Activated CD8-positive, alpha-beta memory T cell treated with anti-CD3 and anti-CD28 coated beads for 1 hour (primary cell): ENCODE data around the gene RTBDN.
"Not testable (repeated sequence)": the region's sequence is repeated elsewhere in the genome, so short reads cannot be mapped to it uniquely, and the experiment has no call there.

Source experiments
- DNase-seq, 2 donors: peaks; one replicate each; pipeline ENCODE4 v3.0.0-alpha.2; 2020; ENCODE audit warnings: low read depth in 1 of 2; ENCODE audit errors: extremely low read depth in 1 of 2

RTBDN gene

DNA sequence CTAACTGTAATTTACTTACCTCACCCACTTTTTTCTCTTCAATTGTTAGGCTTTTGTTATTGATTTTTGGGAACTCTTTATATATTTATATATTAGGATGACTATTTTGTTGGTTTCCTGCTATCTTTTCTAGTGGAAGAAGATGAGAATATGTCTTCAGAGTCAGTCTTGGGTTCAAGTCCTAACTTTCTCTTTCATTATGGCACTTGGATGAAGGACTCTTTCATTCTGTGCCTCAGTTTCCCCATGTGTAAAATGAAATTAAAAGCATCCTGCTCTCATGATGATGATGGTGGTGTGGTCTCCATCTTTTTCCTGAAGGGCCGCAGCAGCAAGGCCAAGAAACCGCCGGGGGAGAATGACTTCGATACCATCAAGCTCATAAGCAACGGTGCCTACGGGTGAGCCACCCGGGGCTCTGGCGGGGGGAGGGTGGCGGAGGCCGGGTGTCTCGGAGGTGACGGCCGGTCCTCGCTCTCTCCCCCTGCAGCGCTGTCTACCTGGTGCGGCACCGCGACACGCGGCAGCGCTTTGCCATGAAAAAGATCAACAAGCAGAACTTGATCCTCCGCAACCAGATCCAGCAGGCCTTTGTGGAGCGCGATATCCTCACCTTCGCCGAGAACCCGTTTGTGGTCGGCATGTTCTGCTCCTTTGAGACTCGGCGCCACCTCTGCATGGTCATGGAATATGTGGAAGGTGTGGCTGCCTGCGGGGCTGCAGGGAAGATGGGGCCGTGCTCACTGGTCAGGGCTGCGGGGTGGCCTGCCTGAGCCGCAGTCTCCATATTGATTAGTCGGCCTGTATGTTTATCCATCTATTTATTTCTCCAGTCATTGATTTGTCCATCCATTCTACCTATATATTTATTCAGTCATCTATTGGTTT, 23.9 kb upstream of the RTBDN start:
- DNase-seq: no peak

- no peak for DNase-seq
These were observed 22.3 kb upstream of the RTBDN start for GRCh38 chr19:12856653-12857052.

GRCh38 chr19:12847159-12848139, 13.1 kb upstream of the RTBDN start:
- peak; percentile 53 to 77 for DNase-seq

GRCh38 chr19:12846613-12847012, 12.2 kb upstream of the RTBDN start:
- DNase-seq: not testable (repeated sequence)

DNA sequence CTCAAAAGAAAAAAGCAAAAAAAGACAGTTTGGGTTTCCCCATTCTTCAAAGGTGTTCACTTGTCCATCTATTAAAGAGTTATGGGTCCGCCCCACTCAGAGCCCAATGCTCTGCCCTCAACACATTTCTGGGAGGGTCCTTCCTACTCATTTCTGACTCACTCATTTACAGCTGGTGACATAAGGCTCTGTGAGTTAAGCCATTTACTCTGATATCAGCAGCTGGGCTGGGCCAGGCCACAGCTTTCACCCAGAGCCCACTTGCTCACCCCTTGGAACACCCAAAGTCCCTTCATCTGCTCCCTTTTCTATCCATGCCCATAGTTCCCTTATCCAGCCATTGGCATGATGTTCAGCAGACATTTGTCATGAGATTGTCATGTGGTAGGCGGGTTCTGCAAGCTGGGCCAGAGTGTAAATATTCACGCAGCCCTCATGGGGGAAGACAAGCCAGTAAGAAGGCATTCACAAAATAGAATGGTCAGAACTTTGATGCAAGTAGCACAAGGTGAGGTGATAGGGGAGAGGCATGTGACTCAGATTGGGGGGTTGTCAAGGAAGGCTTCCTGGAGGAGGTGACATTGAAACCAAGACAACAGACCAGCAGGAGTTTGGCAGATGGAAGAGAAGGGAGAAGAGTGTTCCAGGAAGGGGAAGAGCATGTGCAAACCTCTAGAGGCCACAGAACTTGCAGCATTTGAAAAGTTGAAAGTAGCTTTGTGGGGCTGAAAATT, 9.8 kb upstream of the RTBDN start:
- DNase-seq: no peak

GRCh38 chr19:12843328-12843727, 8.9 kb upstream of the RTBDN start:
- no peak for DNase-seq

DNA sequence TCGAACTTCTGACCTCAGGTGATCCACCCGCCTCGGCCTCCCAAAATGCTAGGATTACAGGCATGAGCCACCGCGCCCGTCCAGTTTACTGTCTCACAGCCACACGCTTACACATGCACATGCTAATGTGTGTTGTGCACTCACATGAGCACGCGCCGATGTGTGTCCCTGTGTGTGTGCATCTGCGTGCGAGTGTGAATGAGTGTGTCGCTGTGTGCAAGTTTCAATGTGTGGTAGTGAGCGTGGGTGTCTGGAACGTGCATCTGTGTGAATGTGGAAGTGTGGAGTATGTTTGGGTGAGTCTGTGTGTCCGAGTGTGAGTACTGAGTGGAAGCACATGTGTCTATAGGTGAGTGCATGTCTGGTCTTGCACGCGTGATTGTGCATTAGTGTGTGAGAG, 8.1 kb upstream of the RTBDN start:
- no peak for DNase-seq

- DNase-seq: no peak
These were observed 6.7 kb upstream of the RTBDN start for GRCh38 chr19:12841094-12841493.

- no peak for DNase-seq
These were observed 6.0 kb upstream of the RTBDN start for GRCh38 chr19:12840091-12841079.

DNA sequence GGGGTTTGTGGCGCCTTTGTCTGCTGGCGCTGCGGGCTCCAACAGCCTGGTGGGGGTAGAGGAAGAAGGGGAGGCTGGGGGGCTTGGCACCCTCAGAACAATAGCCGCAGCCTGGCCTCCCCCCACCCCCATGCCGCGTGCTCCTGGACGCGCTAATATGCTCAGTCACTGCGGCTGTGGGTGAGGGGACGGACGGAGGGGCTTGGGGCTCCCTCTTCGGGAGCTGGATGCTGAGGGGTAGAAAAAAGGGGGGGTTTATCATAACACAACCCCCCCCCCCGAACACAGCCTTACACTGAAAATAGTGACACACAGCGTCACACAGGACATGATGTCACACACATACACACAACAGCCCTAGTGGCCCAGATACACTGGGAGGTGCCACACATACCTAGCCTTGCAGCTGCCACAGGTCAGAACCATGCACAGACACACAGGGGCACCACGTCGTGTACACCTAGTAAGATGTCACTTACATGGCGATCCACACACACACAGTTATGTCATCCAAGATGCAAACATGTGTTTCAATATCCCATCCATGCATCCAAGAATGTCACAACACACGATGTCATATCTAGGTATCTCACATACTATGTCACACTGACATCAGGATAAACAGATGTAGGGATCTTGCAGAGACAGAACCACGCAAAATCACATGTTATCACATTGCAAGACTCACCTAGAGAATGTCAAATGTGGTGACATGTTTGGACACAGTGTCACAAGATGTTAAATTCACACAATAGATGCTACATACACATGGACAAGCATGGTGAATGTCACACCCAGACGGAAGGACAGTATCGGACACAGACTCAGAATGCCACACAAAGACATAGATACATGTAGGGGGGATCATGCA, 4.7 kb upstream of the RTBDN start:
- DNase-seq: no peak

DNA sequence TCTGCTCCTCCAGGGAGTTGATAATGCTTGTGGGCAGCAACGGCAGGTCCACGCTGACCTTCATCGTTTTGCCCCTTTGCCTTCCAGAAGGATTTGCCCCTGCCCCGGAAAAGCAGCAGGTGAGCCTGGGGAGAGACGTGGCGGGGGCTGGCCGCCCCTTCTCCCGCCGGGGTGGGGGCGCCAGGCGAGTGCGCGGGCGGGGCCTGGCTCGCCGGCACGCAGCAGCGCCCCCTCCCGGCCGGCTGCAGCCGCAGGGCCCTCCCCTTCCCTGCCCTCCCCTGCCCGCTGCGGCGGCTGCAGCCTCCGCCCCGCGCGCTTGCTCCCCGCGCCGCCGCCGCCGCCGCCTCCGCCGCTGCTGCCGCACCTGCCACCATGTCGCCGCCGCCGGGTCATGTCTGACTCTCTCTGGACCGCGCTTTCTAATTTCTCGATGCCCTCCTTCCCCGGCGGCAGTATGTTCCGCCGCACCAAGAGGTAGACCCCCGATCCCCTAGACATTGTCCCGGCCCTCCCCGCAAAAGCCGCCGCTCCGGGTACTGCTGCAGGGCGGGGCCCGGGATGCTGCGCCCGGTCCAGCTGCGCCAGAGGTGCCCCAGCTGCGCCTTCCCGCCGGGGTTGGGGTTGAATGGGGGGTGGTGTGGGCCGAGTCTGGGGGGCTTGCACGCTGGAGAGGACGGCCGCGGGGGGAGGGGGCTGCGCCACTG, 4.0 kb upstream of the RTBDN start, which contains the start of gene MAST1:
TSS of gene MAST1 (plus strand) at position 334 of the 704 bp plus-strand sequence. CDS start at position 392, 58 bp downstream.
- DNase-seq: no peak

DNA sequence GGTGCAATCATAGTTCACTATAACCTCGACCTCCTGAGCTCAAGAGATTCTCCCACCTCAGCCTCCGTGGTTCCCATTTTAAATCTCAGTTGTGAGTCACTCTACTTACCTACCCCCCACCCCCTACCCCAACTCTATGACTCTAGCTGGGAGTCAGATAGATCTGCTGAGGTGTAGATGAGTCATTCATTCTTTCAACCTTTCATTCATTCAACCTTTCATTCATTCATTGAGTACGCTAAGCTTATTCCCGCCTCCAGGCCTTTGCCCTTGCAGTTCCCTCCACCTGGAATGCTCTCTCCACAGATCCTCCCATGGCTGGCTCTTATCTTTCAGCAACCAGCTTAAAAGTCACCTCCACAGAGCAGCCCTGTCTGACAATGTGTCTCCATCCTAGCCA, 2.8 kb upstream of the RTBDN start:
- no peak for DNase-seq

DNA sequence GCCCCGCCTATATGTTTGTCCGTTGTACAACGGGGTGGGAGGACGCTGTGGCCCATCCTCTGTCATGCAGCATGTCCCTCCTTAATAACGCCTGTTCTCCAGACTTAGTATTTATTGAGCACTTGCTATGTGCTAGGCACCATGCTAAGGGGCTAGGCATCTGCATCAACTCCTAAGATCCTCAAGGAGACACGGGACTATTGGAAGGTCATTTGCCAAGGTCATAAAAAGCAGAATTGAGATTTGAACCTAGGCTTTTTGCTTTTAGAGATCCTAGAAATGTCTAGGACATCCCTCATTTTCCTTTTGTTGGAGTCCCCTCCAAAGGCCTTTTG, 2.1 kb upstream of the RTBDN start:
- no peak for DNase-seq

DNA sequence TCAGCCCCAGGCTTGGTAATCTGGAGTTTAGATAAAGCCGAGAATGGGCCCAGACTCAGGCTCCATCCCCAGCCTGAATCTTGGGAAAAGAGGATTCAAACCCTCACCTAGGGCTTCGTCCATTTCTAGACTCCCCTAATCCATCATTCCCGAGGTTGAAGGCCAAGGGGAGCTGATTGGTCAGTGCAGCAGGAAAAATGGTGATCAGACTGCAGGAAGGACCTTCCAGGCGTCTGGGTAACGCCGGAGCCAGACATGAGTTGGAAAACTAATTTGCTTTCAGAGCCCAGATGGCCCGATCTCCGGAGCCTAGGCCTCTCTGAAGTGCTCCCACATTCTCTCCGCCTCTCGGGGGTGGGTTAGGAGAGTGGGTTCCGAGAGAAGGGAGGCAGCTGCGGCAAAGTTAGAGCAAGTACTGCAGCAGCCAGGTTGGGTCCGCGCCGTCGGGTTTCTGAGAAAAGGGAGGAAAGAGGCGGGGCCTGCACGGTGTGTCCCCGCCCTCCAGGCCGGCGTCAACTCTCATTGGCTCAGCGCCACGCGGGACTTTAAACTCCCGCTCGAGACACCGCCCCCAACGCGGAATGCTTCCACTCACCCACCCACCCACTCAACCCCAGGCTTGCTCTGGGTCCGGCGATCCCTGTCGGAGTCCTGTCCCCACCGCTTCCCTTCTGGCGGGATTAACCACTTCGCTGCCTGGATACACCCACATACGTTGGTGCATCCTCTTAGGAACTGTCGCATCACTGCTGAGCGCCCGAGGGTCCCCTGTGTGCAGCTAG, 788 bp upstream of the RTBDN start:
- no peak for DNase-seq

- DNase-seq: no peak
These were observed 427 bp downstream of the RTBDN start for GRCh38 chr19:12833738-12834565.

GRCh38 chr19:12833418-12833737, 1.0 kb downstream of the RTBDN start:
- DNase-seq: no peak

DNA sequence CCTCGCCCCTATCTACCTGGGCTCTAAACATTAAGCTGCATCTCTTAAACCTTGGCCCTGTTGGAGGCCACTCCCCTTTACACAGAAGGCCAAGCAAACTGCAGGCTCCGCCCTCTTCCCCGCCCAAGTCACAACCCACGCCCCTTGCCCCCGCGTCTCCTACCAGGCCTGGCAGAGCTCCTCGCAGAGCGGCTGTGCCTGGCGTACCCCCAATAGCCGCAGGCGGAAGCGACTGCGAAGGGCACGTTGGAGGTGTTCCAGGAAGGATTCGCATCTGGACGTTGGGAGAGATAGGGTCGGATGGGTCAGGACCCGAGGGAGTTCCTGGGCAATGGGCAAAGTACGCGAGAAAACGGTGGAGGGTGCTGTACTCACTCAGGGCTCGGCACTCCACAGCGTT, 5.9 kb downstream of the RTBDN start:
- no peak for DNase-seq
